ENCODE measurements around the gene STARD5.

- TF ChIP-seq EZH2 (IDR thresholded peaks at IDR 0.05; ENCODE audit: insufficient read depth, poor library complexity, severe bottlenecking) (no peak), EZH2phosphoT487 (IDR thresholded peaks at IDR 0.05; ENCODE audit: insufficient read depth, low read depth) (no peak)
Observed at GRCh38 chr15:81265256-81265943, 58.5 kb downstream of the STARD5 start.
